OCI-M2 (cell line): ENCODE measurements around the gene CTTN.

Experiments
- DNase-seq: peaks from one replicate; lab custom pipeline; 2025; ENCODE audit not compliant: unreplicated experiment; lab: John Stamatoyannopoulos, UW

Gene CTTN

GRCh38 chr11:70424765-70425344, 26.5 kb downstream of the CTTN start:
- DNase-seq, result no peak

GRCh38 chr11:70427436-70427835, 29.1 kb downstream of the CTTN start:
- no peak for DNase-seq

GRCh38 chr11:70428701-70429427, 30.5 kb downstream of the CTTN start:
- no peak for DNase-seq

- no peak for DNase-seq
Observed at GRCh38 chr11:70429428-70429705, 31.0 kb downstream of the CTTN start.

- DNase-seq, result no peak
Observed at GRCh38 chr11:70429724-70430521, 31.6 kb downstream of the CTTN start.

- no peak for DNase-seq
Observed at GRCh38 chr11:70430671-70431574, 32.6 kb downstream of the CTTN start.

GRCh38 chr11:70431611-70432010, 33.3 kb downstream of the CTTN start:
- DNase-seq, result no peak

- no peak for DNase-seq
Observed at GRCh38 chr11:70432065-70432464, 33.7 kb downstream of the CTTN start.

GRCh38 chr11:70432580-70432979, 34.3 kb downstream of the CTTN start:
- DNase-seq, result no peak

- no peak for DNase-seq
Observed at GRCh38 chr11:70433038-70433437, 34.7 kb downstream of the CTTN start.

GRCh38 chr11:70433526-70433925, 35.2 kb downstream of the CTTN start:
- no peak for DNase-seq

- no peak for DNase-seq
Observed at GRCh38 chr11:70433966-70434812, 35.9 kb downstream of the CTTN start.

- no peak for DNase-seq
Observed at GRCh38 chr11:70434813-70435278, 36.5 kb downstream of the CTTN start.

GRCh38 chr11:70435361-70435760, 37.0 kb downstream of the CTTN start:
- no peak for DNase-seq

- DNase-seq, result no peak
Observed at GRCh38 chr11:70435765-70436500, 37.6 kb downstream of the CTTN start.

- DNase-seq, result no peak
Observed at GRCh38 chr11:70436501-70436860, 38.2 kb downstream of the CTTN start.

GRCh38 chr11:70437111-70437784, 38.9 kb downstream of the CTTN start:
- no peak for DNase-seq

- no peak for DNase-seq
Observed at GRCh38 chr11:70440206-70440605, 41.9 kb downstream of the CTTN start.

- DNase-seq, result no peak
Observed at GRCh38 chr11:70443773-70444030, 45.4 kb downstream of the CTTN start.
